Measurements from ENCODE around the gene LRRC47.

Gene LRRC47

DNA sequence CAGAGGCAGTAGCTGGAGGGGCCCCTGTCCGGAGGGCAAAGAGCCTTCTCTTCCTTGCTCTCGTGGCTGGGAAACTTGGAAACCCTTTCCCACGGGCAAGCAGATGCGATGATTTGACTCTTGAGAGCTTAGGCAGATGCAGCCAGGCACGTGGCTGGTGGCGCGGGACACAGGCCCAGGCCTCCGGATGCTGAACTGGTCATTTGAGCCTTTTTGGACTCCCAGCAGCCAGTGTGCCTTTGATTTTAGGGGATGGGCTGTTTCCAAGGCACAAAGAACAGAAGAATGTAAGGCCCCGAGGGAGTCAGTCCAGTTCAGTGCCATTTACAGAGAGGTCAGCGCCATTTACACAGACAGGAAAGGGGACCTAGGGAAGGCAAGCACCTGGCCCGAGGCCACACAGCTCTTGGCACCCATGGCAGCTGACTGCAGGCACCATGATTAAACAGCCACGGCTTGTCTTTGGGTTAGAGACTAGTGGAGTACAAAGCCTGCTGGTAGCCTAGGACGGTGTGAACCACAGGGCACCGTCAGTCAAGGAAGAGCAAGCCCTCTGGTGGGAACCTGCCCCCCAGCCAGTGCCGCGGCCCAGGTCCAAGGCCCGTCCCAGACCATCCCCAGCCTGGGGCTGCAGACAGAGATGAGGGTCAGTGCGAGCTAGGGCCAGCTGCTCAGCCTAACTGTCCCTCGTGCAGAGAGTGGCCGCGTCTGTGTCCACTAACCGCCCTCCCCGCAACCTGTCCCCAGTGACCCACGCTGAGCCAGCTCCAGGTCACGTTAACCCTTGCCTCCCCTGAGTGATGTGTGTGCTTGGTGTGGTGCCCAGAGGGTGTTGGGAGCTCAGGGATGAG is 64.5 kb downstream of the LRRC47 start:
- DNase-seq, result no peak

DNA sequence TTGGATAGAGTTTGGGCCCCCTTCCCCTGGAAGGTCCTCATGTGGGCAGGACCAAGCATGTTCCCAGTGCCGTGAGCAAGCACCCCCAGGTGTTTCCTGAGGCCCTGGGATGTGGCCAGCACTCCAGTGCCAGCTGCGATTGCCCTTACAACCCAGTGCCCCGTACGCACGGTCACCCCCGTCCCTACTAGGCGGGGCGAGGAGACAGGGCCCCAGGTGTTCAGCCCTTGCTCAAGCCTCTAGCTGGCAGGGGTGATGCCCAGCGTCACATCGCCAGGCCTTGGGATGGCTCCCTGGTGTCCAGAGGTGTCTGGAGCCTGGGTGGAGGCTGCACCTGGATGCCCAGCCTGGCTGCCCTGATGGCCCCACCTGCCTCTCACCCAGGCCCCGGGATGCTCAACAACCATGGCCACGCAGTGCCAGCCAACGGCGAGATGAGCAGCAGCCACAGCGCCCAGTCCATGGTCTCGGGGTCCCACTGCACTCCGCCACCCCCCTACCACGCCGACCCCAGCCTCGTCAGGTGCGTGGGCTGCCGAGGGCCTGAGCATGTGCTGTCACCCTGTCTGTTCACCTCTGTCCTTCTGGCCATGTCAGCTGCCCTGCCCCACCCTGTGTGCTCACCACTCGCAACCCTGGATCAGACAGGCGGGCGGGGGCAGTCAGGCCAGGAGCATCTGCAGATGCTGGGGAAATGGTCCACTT is 65.6 kb downstream of the LRRC47 start:
- DNase-seq, result no peak

DNA sequence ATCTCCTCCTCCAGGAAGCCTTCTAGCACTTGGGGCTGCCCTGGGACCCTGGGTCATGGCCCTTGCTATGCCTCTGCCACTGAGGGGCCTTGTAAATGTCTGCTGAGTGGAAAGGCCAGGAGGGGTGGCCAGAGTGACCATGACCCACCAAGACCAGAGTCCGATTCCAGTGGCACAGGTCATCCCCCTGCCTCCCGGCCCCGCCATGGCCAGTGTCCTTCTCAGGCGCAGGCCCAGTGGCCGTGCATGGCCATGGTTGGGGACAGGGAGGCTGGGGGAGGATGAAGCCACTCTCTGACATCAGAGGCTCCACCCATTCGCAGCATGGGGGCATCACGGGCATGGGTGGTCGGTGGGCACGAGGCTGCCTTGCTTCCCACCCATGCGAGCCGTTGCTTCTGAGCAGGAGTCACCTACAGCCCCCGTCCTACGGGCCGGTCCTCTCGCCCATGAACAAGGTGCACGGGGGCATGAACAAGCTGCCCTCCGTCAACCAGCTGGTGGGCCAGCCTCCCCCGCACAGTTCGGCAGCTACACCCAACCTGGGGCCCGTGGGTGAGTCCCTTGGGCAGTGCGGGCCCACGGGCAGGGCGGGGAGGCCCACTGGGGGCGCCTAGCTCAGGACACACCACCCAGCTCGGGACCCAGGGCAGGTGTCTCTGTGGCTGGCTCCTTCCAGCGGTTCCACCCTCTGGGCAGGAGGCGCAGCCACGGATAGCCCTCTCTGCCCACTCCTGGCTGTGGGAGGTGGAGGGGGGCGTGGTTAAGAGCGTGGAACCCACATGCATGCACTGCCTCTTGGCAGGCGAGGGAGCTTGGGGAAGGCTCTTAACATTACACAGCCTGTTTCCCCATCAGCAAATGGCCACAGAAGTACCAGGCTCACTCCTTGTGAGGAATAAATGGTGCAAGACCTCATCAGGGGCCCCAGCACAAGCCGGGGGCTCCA is 66.4 kb downstream of the LRRC47 start:
- peak; percentile 20 for DNase-seq
